ENCODE measurements around the gene SCN1A. TPM values are rescaled to one million over a fixed set of nuclear protein-coding genes. Genes with fewer than 3 reads are reported as not detected.

SCN1A gene
- total and polyA plus RNA-seq, 2 donors (not counting 3 experiments of a cell fraction or from before 2014, with no cell fraction given): not detected

GRCh38 chr2:166011660-166012059 is 116.2 kb downstream of the SCN1A start:
- no peak for TF ChIP-seq JUN (IDR thresholded peaks at IDR 0.05; ENCODE audit: borderline replicate concordance, insufficient read depth, insufficient read length, low read depth)
- no peak for TF ChIP-seq POLR2AphosphoS5 (IDR thresholded peaks at IDR 0.05; ENCODE audit: insufficient read depth, low read depth, low read length)
- TF ChIP-seq FOS (IDR thresholded peaks at IDR 0.05; ENCODE audit: borderline replicate concordance, insufficient read depth, low read length): no peak

GRCh38 chr2:166000401-166000800 is 127.4 kb downstream of the SCN1A start:
- Histone ChIP-seq H3K4me2 (ENCODE audit: insufficient read depth, low read length) (no peak overlapping the region), H3K27me3 (ENCODE audit: control insufficient read depth in 2 of 2, insufficient read depth in 2 of 2, low read length in 2 of 2) (no peaks in the 10 kb centered on the region), H3K36me3 (ENCODE audit: control insufficient read depth in 2 of 2, extremely low read depth in 1 of 2, insufficient read depth in 2 of 2, low read length in 2 of 2) (no peaks in the 10 kb centered on the region), H3K27ac (ENCODE audit: insufficient read depth, low read depth, low read length) (no peak overlapping the region), H2AFZ (ENCODE audit: low read depth, low read length) (no peak overlapping the region), H4K20me1 (replicated peaks; ENCODE audit: control insufficient read depth, extremely low read depth, insufficient read depth, low read length) (no peaks in the 10 kb centered on the region), H3K4me1 (ENCODE audit: control insufficient read depth, extremely low read depth, insufficient read depth, low read length) (no peaks in the 10 kb centered on the region), H3K9me1 (replicated peaks; ENCODE audit: control insufficient read depth, extremely low read depth, insufficient read depth, low read length) (no peaks in the 10 kb centered on the region), H3K79me2 (ENCODE audit: control insufficient read depth, insufficient read depth, low read length) (no peaks in the 10 kb centered on the region), H3K9ac (replicated peaks; ENCODE audit: extremely low read depth, insufficient read depth, low read length) (no peak overlapping the region), H3K9me3 (replicated peaks; ENCODE audit: control insufficient read depth, insufficient read depth, low read length) (no peaks in the 10 kb centered on the region), H3K4me3 (replicated peaks in 1 of 3; ENCODE audit: insufficient read depth in 1 of 3, low read depth in 1 of 3, low read length in 3 of 3) (no peak overlapping the region)
- no peak for FAIRE-seq
- no peak for DNase-seq (ENCODE audit: low read depth, low spot score)
- dilution Hi-C loops (cut with MboI; ENCODE audit: extremely low pct_ligation_motif_present, low sequenced_read_pairs): no loop called here
- intact Hi-C loops (cut with micrococcal nuclease): no loop called here
- CTCF ChIA-PET: interaction anchor here (1.3 to 1.5 kb wide), 2 partner anchors 10 to 15 kb away, joined by 4 to 5 read pairs; no protein-coding TSS in a partner anchor
- POLR2A ChIA-PET: no interaction called here
- no TSS peak for BruUV-seq (replicated peaks)
- no peak for TF ChIP-seq POLR2A (IDR thresholded peaks at IDR 0.05; ENCODE audit: low read depth, low read length)

More at GRCh38 chr2:166011660-166012059, 116.2 kb downstream of the SCN1A start:
- Histone ChIP-seq H3K36me3 (ENCODE audit: control insufficient read depth in 2 of 2, extremely low read depth in 1 of 2, insufficient read depth in 2 of 2, low read length in 2 of 2) (no peaks in the 10 kb centered on the region), H3K27ac (ENCODE audit: insufficient read depth, low read depth, low read length) (no peak overlapping the region), H3K27me3 (ENCODE audit: control insufficient read depth in 2 of 2, insufficient read depth in 2 of 2, low read length in 2 of 2) (no peaks in the 10 kb centered on the region), H3K9ac (replicated peaks; ENCODE audit: extremely low read depth, insufficient read depth, low read length) (no peak overlapping the region), H3K79me2 (ENCODE audit: control insufficient read depth, insufficient read depth, low read length) (no peaks in the 10 kb centered on the region), H4K20me1 (replicated peaks; ENCODE audit: control insufficient read depth, extremely low read depth, insufficient read depth, low read length) (no peaks in the 10 kb centered on the region), H2AFZ (ENCODE audit: low read depth, low read length) (no peak overlapping the region), H3K4me2 (ENCODE audit: insufficient read depth, low read length) (no peak overlapping the region), H3K9me3 (replicated peaks; ENCODE audit: control insufficient read depth, insufficient read depth, low read length) (no peaks in the 10 kb centered on the region), H3K4me3 (replicated peaks in 1 of 3; ENCODE audit: insufficient read depth in 1 of 3, low read depth in 1 of 3, low read length in 3 of 3) (no peak overlapping the region), H3K4me1 (ENCODE audit: control insufficient read depth, extremely low read depth, insufficient read depth, low read length) (no peaks in the 10 kb centered on the region), H3K9me1 (replicated peaks; ENCODE audit: control insufficient read depth, extremely low read depth, insufficient read depth, low read length) (no peaks in the 10 kb centered on the region)
- dilution Hi-C loops (cut with MboI; ENCODE audit: extremely low pct_ligation_motif_present, low sequenced_read_pairs): no loop called here
- CTCF ChIA-PET: interaction anchor here (1.2 to 1.9 kb wide), 2 partner anchors 11 to 116 kb away, joined by 5 to 8 read pairs; partner anchors contain the start of gene SCN1A
- no peak for DNase-seq (ENCODE audit: low read depth, low spot score)
- POLR2A ChIA-PET: no interaction called here
- no peak for FAIRE-seq
- BruUV-seq (replicated peaks): no TSS peak
- intact Hi-C loops (cut with micrococcal nuclease): no loop called here

All from endothelial cell of umbilical vein (primary cell).